ENCODE measurements around the gene DCAF4.
"Not testable (repeated sequence)": the region's sequence is repeated elsewhere in the genome, so short reads cannot be mapped to it uniquely, and the experiment has no call there.

Gene DCAF4

DNA sequence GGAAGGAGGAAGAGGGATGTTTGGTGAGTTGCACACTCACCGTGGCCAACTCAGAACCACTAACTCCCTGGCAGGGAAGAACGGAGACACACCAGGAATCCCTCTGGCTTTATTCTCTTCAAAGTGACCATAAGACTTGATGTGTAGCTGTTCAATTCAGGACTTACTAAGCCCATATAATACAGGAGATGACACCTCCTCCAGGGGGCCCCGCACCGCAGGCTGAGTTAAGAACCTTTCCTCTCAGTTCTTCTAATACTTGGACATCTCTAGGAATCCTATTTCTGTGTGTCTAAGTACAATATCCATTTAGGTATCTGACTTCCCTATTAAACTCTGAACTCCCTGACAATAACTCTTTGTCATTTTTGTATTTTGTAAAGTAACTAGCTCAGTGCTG, 49.5 kb downstream of the DCAF4 start:
- DNase-seq = no peak

DNA sequence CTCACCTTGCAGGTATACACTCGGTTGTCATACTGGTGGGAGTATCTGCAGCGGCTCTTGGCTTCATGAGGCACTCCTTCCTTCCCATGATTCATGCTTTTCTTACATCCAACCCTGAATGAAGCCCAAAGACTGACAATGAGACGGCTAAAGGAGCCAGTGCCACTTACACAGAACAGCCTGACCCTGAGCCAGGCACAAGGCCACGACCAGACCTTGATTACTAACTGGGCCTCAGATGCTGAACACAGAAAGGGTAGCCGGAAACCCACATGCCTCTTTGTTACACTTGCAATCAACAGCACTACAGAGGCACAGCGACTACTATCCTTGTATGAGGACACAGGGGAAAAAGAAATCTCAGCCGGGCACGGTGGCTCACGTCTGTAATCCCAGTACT, 52.6 kb downstream of the DCAF4 start:
- no peak for DNase-seq

DNA sequence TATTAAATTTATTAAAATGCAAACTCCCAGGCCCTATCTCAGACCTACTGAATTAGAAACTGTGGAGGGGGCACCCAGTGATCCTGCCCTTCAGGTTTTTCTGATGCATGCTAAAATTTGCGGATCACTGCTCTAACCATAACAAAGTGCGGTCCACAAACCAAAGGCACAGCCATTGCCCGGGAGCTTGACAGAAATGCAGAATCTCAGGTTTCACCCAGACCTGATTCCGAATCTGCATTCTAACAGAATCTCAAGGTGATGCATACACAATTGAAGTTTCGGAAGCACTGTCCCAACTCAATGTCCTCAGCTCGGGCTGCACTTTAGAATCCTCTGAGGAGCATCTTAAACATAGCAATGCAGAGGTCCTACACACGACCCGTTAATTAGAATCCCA, 54.6 kb downstream of the DCAF4 start:
- DNase-seq = no peak

DNA sequence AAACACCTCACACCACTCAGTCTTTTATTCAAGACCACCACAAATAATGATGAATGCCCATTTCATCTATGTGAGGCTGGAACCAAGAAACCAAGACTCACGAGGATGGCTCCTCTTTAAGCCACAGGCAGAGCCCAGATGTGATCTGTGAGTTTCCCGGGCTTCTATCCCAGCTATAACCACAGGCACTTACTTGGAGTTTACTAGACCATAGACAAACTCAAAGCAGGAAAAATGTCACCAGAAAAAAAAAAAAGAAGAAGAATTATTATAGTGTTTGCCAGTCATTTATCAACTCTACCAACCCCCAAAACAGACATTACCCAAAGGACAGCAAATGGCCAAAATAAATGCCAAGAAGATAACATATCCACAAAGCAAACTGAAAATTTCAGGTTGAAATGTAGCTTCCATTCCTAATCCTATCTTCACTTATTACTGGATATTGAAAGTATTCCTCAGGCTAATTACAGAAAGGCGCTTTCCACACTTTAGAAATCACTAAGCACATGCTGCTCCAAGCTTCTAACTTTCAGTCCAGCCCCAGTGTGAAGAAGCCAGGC, 56.0 kb downstream of the DCAF4 start:
- no peak for DNase-seq

DNA sequence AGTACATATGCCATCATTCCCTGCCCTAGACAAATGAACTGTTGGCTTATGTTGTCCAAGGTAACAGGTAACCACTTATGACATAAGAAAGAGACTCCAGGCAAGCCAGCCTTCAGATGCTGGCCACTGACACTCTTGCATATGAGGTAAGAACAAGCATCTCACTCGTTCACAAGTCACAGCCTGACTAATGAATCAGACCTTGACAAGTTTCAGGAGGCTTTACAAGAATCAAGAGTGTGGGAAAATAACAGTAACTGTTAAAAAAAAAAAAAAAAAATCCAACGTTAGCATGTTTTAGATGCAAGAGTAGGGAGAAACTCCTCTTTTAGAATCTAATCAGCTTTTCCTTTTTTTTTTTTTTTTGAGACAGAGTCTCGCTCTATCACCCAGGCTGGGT, 60.0 kb downstream of the DCAF4 start:
- no peak for DNase-seq

DNA sequence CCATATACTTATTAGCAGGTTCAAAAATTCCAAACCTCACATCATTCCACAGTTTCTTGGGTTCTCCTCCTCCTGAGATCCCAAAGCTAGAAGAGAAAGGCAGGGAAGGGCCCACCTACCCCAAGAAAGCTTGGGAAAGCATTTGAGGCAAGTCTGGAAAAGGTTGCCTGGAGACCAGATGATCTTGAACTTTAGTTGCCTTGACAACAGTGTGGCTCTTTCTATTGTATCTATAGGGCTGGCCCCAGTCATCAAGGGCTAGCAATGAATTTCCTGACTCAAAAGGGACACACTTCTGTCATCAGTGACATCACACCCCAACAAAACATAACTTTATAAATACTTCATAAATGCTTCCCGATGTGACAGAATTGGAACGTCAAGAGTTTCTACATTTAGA, 60.6 kb downstream of the DCAF4 start:
- DNase-seq = no peak

DNA sequence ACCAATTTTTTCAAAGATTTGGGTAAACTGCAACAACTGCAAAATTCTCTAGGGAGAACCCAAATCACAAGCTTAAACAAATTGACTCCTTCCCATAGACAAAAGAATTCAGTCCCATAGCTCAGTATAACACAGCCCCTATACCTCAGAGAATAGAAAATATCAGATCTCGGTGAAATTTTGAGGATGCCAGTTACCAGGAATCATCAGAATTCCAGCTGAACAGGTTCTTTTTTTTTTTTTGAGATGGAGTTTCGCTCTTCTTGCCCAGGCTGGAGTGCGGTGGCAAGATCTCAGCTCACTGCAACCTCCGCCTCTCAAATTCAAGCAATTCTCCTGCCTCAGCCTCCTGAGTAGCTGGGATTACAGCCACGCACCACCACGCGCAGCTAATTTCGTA, 63.9 kb downstream of the DCAF4 start:
- no peak for DNase-seq

DNA sequence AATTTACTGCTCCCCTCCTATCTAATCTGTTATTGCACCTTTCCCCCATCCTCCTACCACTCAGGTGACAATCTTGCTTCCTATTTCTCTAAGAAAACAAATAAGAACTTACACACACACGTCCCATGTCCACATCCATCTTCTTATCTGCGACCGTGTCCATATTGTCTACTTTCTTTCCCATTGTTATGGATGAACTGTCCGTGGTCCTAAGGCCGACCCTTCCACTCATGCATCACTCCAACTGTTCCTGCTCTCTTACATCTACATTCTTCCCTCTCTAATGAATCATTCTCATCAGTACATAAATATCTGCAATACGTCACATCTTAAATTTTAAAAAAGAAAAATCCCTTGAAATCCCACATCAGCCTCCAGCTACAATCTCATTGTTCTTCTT, 70.7 kb downstream of the DCAF4 start:
- no peak for DNase-seq

DNA sequence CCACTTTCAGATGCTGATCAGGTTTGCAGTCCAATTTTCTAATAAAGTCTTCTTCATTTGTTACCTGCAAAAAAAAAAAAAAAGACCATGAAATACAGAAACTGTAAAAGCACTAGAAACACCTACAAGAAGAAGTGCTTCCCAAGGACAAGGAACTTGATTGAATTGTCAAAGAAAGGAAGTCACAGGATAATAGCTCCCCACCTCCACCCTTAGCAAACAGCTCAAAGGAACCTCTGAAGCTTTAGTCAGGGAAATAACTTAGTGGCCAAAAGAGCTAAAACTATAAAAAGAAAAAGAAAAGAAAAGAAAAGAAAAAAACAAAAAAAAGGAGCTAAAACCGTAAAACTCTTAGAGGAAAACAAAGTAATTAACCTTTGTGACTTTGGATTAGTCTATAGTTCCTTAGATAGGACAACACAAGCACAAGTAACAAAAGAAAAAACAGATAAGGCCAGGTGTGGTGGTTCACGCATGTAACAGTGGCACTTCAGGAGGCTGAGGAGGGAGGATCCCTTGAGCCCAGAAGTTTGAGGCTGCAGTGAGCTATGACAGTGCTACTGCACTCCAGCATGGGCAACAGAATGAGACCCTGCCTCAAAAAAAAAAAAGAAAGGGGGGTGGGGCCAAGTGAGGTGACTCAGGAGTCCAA, 72.1 kb downstream of the DCAF4 start:
- DNase-seq = no peak

DNA sequence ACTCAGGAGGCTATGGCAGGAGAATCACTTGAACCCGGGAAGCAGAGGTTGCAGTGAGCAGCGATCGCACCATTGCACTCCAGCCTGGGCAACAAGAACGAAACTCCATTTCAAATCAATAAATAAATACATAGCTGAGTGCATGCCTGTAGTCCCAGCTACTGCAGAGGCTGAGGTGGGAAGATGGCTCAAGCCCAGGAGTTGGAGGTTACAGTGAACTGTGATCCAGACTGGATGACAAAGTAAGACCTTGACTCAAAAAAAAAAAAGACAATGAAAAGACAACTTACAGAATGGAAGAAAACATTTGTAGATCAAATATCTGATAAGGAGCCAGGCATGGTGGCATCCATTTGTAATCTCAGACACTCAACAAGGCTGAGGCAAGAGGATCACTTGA, 73.1 kb downstream of the DCAF4 start:
- DNase-seq = no peak

DNA sequence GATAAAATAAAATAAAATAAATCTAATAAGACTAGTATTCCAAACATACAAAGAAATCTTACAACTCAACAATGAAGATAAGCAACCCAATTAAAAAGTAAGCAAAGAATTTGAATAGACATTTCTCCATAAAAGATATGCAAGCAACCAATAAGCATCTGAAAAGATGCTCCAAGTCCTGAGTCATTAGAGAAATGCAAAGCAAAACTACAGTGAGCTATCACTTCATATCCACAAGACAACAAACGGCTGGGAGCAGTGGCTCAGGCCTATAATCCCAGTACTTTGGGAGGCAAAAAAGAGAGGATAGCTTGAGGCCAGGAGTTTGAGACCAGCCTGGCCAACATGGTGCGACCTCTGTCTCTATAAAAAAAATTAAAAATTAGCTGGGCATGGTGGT, 73.8 kb downstream of the DCAF4 start:
- DNase-seq = no peak

DNA sequence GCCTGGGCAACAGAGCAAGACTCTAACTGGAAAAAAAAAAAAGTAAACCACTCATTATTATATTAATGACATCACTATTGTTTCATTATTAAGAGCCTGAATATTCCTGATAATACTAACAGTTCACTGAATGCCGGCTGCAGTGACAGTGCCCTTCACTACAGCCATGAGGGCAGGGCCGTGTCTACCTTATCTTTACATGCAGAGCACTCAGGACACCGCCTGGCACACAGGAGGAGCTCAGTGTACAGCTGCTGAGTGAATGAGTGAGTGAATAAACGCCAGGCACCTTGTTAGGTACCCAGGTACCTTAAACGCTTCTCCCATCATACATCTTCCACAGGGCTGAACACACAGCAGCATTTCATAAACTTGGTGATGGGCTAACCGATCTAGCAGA, 77.4 kb downstream of the DCAF4 start:
- DNase-seq = no peak

DNA sequence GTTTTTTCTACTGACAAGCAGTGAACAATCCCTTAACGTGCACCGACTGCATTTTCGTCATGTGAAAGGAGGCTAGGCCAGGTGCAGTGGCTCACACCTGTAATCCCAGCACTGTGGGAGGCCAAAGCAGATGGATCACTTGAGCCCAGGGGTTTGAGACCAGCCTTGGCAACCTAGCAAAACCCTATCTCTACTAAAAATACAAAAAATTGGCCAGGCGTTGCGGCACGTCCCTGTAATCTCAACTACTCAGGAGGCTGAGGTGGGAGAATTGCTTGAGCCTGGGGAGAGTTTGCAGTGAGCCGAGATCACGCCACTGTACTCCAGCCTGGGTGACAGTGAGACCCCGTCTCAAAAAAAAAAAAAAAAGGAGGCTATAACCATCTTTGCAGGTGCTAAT, 78.4 kb downstream of the DCAF4 start:
- DNase-seq = not testable (repeated sequence)

DNA sequence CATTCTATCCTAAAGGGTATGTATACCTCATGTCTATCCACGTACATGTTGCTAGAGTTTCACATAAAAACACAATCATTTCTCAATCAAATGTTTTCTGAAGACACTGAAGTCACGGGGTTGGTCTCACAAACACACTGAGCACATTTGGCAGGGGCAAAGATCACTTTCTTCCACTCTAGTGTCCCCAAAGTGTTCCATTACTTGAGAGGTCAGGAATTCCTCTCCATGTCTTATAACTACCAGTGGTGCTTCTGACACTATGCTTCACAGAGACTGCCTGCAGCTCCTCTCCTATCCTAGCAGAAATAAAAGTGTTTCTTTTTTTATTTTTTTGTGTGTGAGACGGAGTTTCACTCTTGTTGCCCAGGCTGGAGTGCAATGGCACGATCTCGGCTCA, 81.6 kb downstream of the DCAF4 start:
- DNase-seq = no peak

DNA sequence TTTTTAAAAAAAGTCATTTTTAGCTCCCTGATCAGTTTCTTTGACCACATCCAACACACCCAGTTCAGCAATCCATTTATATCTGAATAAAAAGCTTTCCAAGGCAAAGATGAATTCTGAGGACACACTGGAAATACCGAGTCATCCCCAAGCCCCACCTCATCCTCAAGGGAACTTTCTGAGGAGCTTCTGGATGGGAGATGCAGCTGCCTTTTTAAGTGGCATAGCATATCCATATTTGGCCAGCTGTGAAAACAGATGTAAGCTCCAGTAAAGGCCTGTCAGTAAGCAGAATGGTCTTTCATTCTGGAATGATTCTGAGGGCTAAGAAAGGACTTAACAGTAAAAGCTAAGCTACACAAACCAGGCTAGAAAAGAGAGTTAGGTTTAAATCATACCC, 82.2 kb downstream of the DCAF4 start:
- peak; percentile 90 for DNase-seq

Measured in fibroblast of skin of scalp (primary cell).